HG03280 (cell line): ENCODE results near the gene GEMIN5.

Source experiments
- ATAC-seq: cut with Tn5 transposase; IDR thresholded peaks from one replicate; pipeline ENCODE4 v1.9.1; 2021; ENCODE audit warnings: mild to moderate bottlenecking, moderate library complexity; ENCODE audit not compliant: unreplicated experiment

GEMIN5 gene

DNA sequence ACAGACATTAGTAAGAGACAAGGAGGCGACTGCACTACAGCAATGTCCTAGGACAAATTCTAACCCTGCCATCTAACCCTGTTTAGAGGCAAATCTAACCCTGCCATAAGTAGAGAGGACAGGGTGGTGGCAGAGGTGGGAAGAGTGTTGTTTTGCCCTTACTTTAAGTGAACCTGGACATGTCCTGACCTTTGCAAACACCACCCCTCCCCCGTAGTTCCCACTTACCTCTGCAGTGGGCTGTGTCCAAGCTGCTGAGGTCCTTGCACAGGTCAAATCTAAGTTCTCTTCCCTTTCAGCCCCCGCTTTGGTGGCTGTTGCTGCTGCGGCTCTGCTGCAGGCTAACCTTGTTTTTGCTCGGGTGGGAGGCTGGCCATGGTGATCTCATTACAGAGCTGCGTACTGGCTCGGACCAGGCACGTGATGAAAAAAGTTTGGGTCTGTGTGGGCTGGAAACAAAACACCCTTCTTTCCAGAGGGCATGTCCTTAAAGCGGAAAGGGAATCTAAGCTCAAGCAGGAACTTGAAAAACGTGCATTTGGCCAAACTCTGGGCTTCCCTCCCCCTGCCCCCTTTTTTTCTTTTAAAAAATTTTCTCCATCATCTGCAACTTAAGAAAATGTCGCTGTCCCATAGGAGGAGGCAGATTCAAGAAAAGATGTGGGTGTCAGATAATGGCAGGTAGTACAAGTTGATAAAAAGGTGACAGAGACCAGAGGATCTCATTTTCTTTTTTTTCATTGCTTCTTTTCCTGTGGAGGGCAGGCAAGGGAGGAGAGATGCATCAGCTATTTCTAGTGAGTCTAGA lies 87.6 kb downstream of the GEMIN5 start, which contains the start of gene FAXDC2:
TSS of gene FAXDC2 (minus strand) at position 349 of the 808 bp plus-strand sequence. CDS start 12,425 bp downstream, outside the sequence.
- ATAC-seq = no peak

- ATAC-seq = no peak
Observed at GRCh38 chr5:154849791-154850201, 88.2 kb downstream of the GEMIN5 start.

DNA sequence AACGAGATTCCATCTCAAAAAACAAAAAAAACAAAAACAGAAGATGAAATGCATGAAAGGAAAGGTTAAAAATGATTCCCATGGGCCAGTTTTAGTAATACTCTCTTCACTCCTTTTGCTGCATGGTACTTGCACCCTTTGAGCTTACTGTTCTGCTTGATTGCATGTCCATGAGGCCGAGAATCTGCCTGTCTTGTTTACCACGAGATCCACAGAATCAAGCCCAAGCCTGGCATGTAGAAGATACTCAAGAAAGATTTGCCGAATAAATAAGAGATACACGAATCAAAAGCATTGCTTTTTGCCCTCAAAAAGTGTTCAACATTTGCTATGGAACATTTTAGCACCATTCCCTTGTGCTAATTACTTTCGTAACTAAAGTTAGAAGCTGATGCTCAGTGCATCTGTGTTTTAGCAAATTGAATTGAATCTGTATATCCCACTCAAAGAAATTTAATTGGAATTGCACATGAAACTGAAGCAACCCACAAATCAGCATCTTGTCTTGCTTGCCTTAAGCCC lies 88.7 kb downstream of the GEMIN5 start:
- ATAC-seq = no peak

DNA sequence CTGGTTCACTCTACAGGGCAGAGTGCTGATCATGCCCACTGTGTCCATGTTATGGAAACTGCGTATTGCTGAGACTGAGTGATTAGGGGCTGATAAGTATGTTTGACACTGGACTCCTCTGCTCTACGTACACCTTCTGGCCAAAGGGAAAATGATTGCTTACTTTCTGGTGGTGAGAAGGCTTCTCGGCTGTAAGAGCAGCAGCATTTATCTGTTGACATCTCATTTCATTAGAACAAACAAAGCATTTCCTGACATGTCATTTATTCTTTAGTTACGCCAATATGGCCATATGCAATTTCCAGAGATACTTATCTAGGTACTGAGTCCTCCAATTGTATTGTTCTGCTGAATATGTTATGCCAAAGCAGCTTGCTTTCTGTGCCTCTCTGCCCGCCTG lies 93.2 kb downstream of the GEMIN5 start:
- no peak for ATAC-seq

DNA sequence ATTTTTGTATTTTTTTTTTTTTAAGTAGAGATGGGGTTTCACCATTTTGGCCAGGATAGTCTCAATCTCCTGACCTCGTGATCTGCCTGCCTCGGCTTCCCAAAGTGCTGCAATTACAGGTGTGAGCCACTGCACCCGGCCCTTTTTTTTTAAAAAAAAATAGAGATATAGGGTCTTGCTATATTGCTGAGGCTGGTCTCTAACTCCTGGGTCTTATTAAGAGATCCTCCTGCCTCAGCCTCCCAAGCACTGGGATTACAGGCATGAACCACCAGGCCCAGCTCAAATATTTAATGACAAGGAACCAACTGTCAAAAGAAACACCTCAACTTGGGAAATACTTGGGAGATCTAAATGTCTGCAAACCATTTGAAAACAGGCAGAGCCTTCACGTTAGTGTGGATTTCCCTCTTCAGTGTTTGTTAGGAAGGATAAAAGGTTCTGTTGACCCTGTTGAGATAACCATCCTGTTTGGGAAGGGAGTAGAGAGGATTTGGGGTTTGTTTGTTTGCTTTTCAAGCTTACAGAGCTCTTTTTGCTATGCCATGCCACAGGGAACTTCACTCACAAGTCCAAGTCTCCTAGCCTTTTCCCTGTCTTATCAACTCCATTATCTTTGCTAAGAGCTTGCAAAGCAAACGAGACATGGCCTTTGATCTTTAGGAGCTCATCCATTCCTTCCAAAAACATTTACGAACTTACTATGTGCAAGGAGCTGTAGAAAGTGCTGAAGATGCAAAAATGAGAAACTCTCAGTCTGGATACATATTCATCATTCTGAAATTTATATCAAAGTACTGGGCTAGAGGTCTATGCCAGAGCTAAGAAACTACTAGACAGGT lies 95.1 kb downstream of the GEMIN5 start:
- ATAC-seq = no peak

DNA sequence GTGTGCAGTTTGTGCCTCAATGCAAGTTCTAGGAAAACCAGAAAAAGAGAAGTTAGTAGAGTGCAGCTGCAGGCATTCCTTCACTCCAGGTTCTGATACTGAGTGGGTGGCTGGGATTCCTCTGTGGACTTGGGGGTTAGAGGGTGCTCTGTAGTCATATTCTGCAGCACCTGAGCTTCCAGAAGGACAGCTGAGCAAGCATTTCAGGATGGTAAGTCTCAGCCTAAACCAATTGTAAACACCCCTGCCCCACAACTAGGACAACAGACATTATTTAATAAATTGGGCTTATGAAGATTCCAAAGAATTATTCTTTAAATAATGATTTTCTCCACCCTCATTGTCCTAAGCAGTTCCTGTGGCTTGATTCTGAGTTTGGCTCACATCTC lies 96.7 kb downstream of the GEMIN5 start:
- no peak for ATAC-seq

DNA sequence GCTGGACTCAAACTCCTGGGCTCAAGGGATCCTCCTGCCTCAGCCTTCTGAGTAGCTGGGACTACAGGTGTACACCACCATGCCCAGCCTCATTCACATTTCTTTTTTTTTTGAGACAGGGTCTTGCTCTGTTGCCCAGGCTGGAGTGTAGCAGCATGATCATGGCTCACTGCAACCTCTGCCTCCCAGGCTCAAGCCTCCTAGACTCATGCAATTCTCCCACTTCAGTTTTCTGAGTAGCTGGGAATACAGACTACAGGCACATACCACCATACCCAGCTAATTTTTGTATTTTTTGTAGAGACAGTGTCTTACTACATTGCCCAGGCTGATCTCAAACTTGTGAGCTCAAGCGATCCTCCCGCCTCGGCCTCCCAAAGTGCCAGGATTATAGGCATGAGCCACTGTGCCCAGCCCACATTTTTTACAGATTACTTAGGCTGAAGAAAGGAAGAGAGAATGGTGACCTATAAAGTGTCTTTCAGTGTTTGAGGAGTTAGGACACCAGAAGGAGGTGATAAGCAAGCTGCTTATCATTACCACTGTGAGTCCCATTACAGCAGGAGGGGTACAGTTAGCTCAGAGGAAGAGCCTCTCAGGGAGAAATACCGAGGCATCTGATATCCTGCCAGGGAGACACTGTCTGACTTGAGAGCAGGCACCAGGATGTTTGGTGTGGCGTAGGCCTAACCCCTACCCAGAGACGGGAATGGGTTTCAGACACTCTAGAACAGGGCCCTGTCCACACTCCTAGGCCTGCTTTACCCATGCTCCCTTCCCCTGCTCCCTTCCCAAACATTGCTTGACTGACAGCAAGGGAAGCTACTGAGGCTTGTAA lies 97.4 kb downstream of the GEMIN5 start:
- ATAC-seq = no peak
